GM12874 (cell line): ENCODE data around the gene TOP3B.

ENCODE experiments used
- TF ChIP-seq, protein P1 (sequence below): IDR thresholded peaks from 2 replicates; pipeline ENCODE4 v1.5.1; 2011; ENCODE audit warnings: low read depth, mild to moderate bottlenecking, control low read depth, low read length, moderate library complexity; ENCODE audit not compliant: insufficient read depth

Gene TOP3B

GRCh38 chr22:21970037-21970799 lies 12.4 kb downstream of the TOP3B start:
- TF ChIP-seq, protein P1, sequence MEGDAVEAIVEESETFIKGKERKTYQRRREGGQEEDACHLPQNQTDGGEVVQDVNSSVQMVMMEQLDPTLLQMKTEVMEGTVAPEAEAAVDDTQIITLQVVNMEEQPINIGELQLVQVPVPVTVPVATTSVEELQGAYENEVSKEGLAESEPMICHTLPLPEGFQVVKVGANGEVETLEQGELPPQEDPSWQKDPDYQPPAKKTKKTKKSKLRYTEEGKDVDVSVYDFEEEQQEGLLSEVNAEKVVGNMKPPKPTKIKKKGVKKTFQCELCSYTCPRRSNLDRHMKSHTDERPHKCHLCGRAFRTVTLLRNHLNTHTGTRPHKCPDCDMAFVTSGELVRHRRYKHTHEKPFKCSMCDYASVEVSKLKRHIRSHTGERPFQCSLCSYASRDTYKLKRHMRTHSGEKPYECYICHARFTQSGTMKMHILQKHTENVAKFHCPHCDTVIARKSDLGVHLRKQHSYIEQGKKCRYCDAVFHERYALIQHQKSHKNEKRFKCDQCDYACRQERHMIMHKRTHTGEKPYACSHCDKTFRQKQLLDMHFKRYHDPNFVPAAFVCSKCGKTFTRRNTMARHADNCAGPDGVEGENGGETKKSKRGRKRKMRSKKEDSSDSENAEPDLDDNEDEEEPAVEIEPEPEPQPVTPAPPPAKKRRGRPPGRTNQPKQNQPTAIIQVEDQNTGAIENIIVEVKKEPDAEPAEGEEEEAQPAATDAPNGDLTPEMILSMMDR: no peak

DNA sequence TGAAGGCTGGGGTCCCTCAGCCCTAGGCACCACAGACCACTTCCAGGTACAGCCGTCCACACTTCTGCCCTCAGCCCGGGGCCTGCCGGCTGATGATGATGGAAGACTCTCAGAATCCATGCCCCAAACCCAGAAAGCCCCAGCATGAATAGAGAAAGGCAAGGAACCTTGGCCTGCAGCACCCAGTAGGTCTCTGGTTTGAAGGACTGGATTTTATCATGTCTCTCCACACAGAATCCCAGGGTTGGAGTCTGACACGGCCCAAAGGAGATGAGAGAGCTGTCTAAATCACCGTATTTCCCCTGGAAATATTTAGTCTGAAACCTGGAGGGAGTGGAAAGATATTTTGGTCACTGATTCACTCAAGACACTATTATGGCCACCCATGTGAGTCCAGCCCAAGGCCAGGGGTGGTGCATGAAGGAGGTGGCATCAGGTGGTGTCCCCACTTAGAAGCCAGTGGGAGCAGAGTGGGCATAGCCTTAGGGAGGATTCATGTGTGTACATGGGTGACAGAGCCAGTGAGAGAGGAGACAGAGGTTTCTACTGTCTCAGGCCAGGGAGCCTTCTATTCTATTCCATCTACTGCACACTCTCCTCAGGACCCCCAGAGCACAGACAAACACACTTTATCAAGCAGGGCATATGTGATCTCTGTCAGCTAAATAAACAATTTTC lies 14.0 kb downstream of the TOP3B start:
- TF ChIP-seq, protein P1: no peak

GRCh38 chr22:21967693-21968271 lies 14.8 kb downstream of the TOP3B start:
- TF ChIP-seq, protein P1: no peak

- TF ChIP-seq, protein P1: no peak
Measured at GRCh38 chr22:21966643-21967516, 15.7 kb downstream of the TOP3B start.

DNA sequence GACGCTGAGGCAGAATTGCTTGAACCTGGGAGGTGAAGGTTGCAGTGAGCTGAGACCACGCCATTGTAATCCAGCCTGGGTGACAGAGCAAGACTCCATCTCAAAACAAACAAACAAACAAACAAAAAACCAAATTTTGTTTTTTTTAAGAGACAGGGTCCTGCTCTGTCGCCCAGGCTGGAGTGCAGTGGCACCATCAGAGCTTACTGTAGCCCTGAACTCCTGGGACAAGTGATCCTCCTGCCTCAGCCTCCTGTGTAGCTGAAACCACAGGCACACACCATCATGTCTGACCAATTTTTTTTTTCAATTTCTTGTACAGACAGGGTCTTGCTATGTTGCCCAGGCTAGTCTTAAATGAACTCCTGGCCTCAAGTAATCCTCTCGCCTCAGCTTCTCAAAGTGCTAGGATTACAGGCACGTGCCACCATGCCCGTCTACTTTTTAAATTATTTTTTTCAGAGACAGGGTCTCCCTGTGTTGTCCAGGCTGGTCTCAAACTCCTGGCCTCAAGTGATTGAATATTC lies 16.8 kb downstream of the TOP3B start:
- TF ChIP-seq, protein P1: no peak

GRCh38 chr22:21964918-21965484 lies 17.6 kb downstream of the TOP3B start:
- TF ChIP-seq, protein P1: no peak
